Breast epithelium (tissue), 4 donors: ENCODE measurements around the gene HOXD9. TPM values are rescaled to one million over a fixed set of nuclear protein-coding genes. Genes with fewer than 3 reads are reported as not detected.
A peak's percentile ranks its signal among the peaks of the same experiment; 100 is the strongest.

Experiments used
- DNase-seq, 2 donors: peaks; one replicate each; pipeline ENCODE4 v3.0.0-alpha.2; 2019; ENCODE audit warnings: low spot score in 2 of 2
- H3K27ac ChIP-seq, 2 donors: fragments of 200-600 bp; sonication (generic) in 1 of 2; one replicate each; pipeline ENCODE4 v1.5.1; 2016 to 2019; ENCODE audit warnings: mild to moderate bottlenecking in 1 of 2
- H3K27me3 ChIP-seq, 2 donors: fragments of 200-600 bp; sonication (generic) in 1 of 2; one replicate each; pipeline versions ENCODE4 v1.5.1 to v1.6.0; 2017 to 2019; ENCODE audit warnings: control low read depth in 1 of 2, mild to moderate bottlenecking in 1 of 2
- H3K36me3 ChIP-seq: fragments of 200-600 bp; one replicate; pipeline ENCODE4 v1.5.1; 2019
- H3K4me1 ChIP-seq, 2 donors: fragments of 200-600 bp; sonication (generic); one replicate each; pipeline ENCODE4 v1.5.1; 2016 to 2019; ENCODE audit warnings: control low read depth in 1 of 2
- H3K4me3 ChIP-seq, 3 donors: fragments of 200-600 bp; sonication (generic); 1 replicate in 2 of 3; 2 replicates in 1 of 3; pipeline ENCODE4 v1.5.1; 2016 to 2019; ENCODE audit warnings: mild to moderate bottlenecking in 3 of 3, moderate library complexity in 2 of 3
- H3K9me3 ChIP-seq, 2 donors: fragments of 200-600 bp; sonication (generic) in 1 of 2; one replicate each; pipeline ENCODE4 v1.5.1; 2016 to 2019; ENCODE audit warnings: control low read depth in 1 of 2
- CTCF ChIP-seq, 3 donors: fragments of 450-650 bp; IDR thresholded peaks; one replicate each; pipeline ENCODE4 v1.5.1; 2016 to 2017; ENCODE audit warnings: antibody characterized with exemption in 3 of 3, mild to moderate bottlenecking in 3 of 3, moderate library complexity in 3 of 3
- POLR2A ChIP-seq: fragments of 450-650 bp; IDR thresholded peaks from one replicate; pipeline ENCODE4 v1.6.1; 2016; ENCODE audit warnings: antibody characterized with exemption, mild to moderate bottlenecking, moderate library complexity
- POLR2AphosphoS5 ChIP-seq, 3 donors: sonication (generic); formaldehyde crosslinking; IDR thresholded peaks; one replicate each; pipeline ENCODE4 v1.6.1; 2017; ENCODE audit warnings: antibody characterized with exemption in 3 of 3
- intact Hi-C: fragments of 100-400 bp; cut with DNase I; formaldehyde crosslinking; loops from one replicate; pipeline ENCODE4 v1.15.1; 2023; ENCODE audit warnings: low total_unique reads
- total RNA-seq, 3 donors: library from RNA; depleted of rRNA; stranded (reverse); fragments of >200 nt; gene quantifications; one replicate each; pipeline ENCODE4 v1.1.0, GENCODE V29; 2016

Gene HOXD9
- total RNA-seq, 3 donors from 2014 or later, result 2.4 to 17.0 (median 2.8) TPM

GRCh38 chr2:176136374-176137251 is 14.1 kb downstream of the HOXD9 start:
- Histone ChIP-seq H3K27ac (peak overlapping the region; percentile 84 to 97), H3K27me3 (peaks cover 0 to 88% of the 10 kb centered on the region in 2 donors)

DNA sequence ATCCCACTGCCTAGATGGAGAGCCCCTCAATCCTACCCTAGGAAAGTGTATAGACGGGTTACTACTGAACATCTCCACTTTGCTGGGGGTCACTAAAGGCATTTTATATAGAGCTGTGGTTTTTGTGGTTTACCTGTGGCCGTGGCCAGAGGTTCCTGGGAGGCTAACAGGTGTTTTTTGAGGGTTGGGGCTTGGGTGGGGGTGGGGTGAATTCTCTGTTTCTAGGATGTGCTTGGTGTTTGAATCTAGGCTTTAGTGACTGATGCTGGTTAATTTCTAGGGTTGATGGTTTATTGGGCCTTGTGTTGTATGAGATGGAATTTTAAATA is 14.7 kb downstream of the HOXD9 start:
- intact Hi-C loops, result loop anchor here (5.0 to 10.0 kb wide), 2 partner anchors 500 to 1008 kb away; no protein-coding TSS in a partner anchor
- TF ChIP-seq POLR2AphosphoS5 (IDR thresholded peaks at IDR 0.05), result no peak
- no peak for TF ChIP-seq POLR2A
- TF ChIP-seq CTCF (IDR thresholded peaks at IDR 0.05), result no peak
- Histone ChIP-seq H3K4me1 (peaks cover 0 to 8% of the 10 kb centered on the region in 2 donors), H3K9me3 (no peaks in the 10 kb centered on the region), H3K27me3 (peaks cover 0 to 82% of the 10 kb centered on the region in 2 donors), H3K4me3 (peak overlapping the region; percentile 52 to 82 (median 71)), H3K27ac (peak overlapping the region; percentile 84 to 97), H3K36me3 (no peaks in the 10 kb centered on the region)
- no peak for DNase-seq

More at GRCh38 chr2:176136374-176137251, 14.1 kb downstream of the HOXD9 start:
- no peak for TF ChIP-seq POLR2A
- no peak for TF ChIP-seq CTCF (IDR thresholded peaks at IDR 0.05)
- no peak for TF ChIP-seq POLR2AphosphoS5 (IDR thresholded peaks at IDR 0.05)
- no peaks in the 10 kb centered on the region for H3K9me3 ChIP-seq
- H3K4me3 ChIP-seq, result peak overlapping the region; percentile 52 to 82 (median 71)
- peak in 1 of 2 donors; percentile 47 for DNase-seq
- intact Hi-C loops, result loop anchor here (5.0 to 10.0 kb wide), 2 partner anchors 501 to 1008 kb away; no protein-coding TSS in a partner anchor
- H3K4me1 ChIP-seq, result peaks cover 0 to 8% of the 10 kb centered on the region in 2 donors
- H3K36me3 ChIP-seq, result no peaks in the 10 kb centered on the region

GRCh38 chr2:176137906-176138305 is 15.4 kb downstream of the HOXD9 start:
- H3K27me3 ChIP-seq, result peaks cover 0 to 82% of the 10 kb centered on the region in 2 donors
- intact Hi-C loops, result loop anchor here (5.0 to 10.0 kb wide), 2 partner anchors 499 to 1007 kb away; no protein-coding TSS in a partner anchor
- H3K4me1 ChIP-seq, result peaks cover 0 to 8% of the 10 kb centered on the region in 2 donors
- no peaks in the 10 kb centered on the region for H3K9me3 ChIP-seq
- TF ChIP-seq POLR2A, result no peak
- no peak for TF ChIP-seq CTCF (IDR thresholded peaks at IDR 0.05)
- peak in 1 of 3 donors; percentile 26 for TF ChIP-seq POLR2AphosphoS5 (IDR thresholded peaks at IDR 0.05)
- DNase-seq, result no peak
- H3K36me3 ChIP-seq, result no peaks in the 10 kb centered on the region
- peak overlapping the region; percentile 62 to 97 for H3K27ac ChIP-seq
- H3K4me3 ChIP-seq, result peak overlapping the region; percentile 52 to 82 (median 71)

GRCh38 chr2:176138526-176138922 is 16.0 kb downstream of the HOXD9 start:
- Histone ChIP-seq H3K4me1 (peaks cover 0 to 8% of the 10 kb centered on the region in 2 donors), H3K9me3 (no peaks in the 10 kb centered on the region), H3K36me3 (no peaks in the 10 kb centered on the region), H3K27me3 (peaks cover 0 to 83% of the 10 kb centered on the region in 2 donors), H3K4me3 (peak overlapping the region; percentile 52 to 82 (median 71)), H3K27ac (peak overlapping the region; percentile 62 to 97)
- TF ChIP-seq POLR2AphosphoS5 (IDR thresholded peaks at IDR 0.05) (no peak), CTCF (IDR thresholded peaks at IDR 0.05) (no peak), POLR2A (no peak)
- DNase-seq, result no peak
- intact Hi-C loops, result loop anchor here (5.0 to 10.0 kb wide), 2 partner anchors 499 to 1006 kb away; no protein-coding TSS in a partner anchor
